Hindlimb muscle (tissue), 1 donor: ENCODE data around the gene HMGB3. TPM values are rescaled to one million over a fixed set of nuclear protein-coding genes. Genes with fewer than 3 reads are reported as not detected.
"Not testable (repeated sequence)": the region's sequence is repeated elsewhere in the genome, so short reads cannot be mapped to it uniquely, and the experiment has no call there.

Source experiments
- DNase-seq: peaks from one replicate; pipeline ENCODE4 v3.0.0-alpha.2; 2013
- polyA plus RNA-seq: library from polyadenylated mRNA; unstranded; fragments of 120-200 nt; gene quantifications from one replicate; pipeline ENCODE4 v1.2.1, GENCODE V29; 2013; ENCODE audit not compliant: insufficient read length

The HMGB3 gene
- polyA plus RNA-seq, 1 donor, result 50.1 TPM

- no peak for DNase-seq
These were observed 5.5 kb upstream of the HMGB3 start for GRCh38 chrX:150977411-150978162.

DNA sequence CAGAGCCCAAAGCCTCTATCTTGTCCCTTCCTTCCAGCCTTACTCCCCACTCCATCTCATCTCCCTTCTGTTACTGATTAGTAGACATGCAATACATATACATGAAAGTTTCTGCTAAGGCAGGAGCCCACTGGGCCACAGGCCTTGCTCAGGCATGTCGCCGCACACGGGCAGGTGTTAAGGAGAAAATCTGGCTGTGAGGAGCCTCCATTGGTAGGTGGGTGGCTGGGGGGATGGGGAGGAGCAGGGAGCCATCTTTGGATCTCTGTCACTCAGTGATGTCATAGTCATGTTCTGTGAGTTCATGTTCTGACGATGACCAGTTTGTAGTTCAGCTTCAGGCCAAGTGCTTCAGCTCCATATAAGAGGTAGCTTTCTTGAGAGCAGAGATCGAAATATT, 2.9 kb upstream of the HMGB3 start:
- DNase-seq, result no peak

DNA sequence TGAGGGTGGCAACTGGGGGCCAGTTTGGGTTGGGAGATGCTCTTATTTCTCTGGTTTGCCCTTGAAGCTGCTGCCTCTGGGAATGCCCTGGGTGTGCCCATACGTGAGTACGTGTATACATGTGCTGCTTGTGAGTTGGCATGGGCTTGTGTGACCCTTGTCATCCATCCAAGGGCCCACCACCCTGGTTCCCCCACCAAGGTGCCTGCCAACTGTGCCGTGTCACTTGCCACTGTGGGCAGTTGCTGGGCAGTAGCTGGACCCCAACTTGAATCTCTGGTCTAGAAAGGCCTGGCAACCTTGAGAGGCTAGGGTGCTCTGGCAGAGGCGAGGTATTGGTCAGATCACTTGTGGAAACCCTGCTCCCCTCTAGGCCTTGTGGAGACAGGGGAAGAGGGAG, 2.4 kb upstream of the HMGB3 start:
- DNase-seq, result no peak

- DNase-seq, result no peak
These were observed 824 bp upstream of the HMGB3 start for GRCh38 chrX:150982235-150982787.

DNA sequence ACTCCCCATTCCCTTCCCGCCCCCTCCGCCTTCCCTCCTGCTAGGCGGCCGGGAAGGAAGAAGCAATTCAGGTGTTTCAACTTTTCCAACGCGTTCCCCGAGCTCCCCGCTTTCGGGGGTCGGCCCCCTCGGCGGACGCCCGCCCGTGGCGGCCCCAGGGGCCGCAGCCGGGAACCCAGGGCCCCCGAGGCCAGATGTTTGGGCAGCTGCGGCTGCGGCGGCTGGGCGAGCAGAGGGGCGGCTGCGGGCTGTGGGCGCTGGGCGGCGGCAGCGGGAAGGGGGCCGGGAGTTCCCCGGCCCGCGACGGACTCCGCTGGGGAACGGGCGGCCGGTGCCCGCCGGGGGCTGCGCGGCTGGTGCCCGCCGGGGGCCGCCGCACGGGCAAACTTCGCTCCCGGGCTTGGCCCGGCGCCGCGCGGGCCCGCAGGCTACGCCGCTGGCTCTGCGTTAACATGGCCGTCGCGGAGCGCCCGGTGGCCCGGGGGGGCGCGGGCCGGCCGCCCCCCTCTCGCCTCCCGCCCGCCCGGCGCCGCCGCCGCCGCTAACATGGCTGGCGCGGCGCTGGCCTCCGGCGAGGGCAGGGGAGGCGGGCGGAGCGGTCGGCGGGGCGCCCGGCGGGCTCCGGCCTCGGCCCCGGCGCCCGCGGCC, 510 bp downstream of the HMGB3 start:
- DNase-seq, result no peak

DNA sequence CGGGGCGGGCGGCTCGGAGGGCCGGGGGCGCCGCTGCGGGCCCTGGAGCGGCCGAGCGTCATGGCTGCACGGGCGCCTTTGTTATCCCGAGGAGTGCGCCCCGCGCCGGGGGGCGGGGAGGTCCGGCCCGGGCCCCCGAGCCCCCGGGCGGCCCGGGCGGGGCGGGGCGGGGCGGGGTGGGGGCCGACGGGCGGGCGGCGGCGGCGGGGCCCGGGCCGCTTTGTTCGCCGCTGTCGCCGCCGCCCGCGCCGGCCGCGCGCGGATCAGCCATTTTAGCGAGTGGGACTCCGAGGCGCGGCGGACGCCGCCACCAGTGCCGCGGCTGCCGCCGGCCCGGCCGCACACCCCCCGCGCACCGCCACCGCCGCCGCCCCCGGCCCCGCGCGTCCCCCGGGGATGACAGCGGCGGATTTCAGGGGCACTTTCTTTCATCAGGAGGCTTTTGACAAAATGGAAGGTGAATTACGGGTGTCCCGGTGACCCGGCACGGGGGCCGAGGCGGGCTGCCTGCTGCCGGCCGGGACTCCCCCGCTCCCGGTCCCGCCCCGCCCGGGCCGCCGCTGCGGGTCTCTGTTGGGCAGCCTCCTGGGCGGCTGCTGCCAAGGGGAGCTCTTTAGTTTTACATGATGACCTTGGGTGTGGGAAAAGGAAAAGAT, 1.2 kb downstream of the HMGB3 start:
- no peak for DNase-seq

DNA sequence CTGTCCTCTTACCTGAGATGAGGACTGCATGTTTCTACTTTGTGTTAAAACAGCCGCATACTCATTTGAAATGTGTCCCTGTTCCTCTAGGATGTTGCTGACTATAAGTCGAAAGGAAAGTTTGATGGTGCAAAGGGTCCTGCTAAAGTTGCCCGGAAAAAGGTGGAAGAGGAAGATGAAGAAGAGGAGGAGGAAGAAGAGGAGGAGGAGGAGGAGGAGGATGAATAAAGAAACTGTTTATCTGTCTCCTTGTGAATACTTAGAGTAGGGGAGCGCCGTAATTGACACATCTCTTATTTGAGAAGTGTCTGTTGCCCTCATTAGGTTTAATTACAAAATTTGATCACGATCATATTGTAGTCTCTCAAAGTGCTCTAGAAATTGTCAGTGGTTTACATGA, 4.6 kb downstream of the HMGB3 start:
- not testable (repeated sequence) for DNase-seq

- DNase-seq, result no peak
These were observed 6.3 kb downstream of the HMGB3 start for GRCh38 chrX:150989420-150989819.

DNA sequence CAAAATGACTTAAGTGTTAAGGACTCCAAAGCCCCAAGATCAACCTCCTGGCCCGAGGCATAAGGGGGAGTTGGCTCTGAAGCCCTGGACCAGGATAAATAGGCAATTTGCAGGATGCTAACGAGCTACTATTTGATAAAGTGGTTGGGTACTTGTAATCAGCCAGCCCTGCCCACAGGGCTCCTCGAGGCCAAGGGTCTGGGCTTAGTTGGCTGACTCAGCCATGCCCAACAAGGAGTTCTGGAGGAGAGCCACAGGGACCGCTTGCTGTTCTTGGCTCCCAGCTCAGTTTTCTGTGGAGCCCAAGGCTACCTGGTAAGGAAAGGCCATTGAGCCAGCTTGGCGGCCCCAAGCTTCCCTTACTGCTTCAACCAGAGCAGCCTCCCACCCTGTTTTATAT, 7.8 kb downstream of the HMGB3 start:
- DNase-seq, result no peak

- no peak for DNase-seq
These were observed 17.8 kb downstream of the HMGB3 start for GRCh38 chrX:151000861-151001331.

DNA sequence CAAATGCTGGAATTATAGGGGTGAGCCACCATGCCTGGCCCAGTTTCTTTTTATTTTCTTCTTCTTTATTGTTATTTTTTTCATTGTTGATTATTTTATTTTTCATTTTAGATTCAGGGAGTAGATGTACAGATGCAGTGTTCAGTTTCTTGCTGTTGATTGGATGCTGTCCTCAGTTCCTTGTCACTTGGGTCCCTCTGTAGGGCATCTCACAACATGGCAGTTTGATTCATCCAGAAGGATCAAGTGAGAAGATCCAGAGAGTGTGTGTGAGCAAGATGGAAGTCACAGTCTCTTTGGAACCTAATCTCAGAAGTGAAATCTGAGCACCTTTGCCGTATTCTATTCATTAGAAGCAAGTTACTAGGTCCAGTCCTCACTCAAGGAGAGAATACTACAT, 20.9 kb downstream of the HMGB3 start:
- no peak for DNase-seq

DNA sequence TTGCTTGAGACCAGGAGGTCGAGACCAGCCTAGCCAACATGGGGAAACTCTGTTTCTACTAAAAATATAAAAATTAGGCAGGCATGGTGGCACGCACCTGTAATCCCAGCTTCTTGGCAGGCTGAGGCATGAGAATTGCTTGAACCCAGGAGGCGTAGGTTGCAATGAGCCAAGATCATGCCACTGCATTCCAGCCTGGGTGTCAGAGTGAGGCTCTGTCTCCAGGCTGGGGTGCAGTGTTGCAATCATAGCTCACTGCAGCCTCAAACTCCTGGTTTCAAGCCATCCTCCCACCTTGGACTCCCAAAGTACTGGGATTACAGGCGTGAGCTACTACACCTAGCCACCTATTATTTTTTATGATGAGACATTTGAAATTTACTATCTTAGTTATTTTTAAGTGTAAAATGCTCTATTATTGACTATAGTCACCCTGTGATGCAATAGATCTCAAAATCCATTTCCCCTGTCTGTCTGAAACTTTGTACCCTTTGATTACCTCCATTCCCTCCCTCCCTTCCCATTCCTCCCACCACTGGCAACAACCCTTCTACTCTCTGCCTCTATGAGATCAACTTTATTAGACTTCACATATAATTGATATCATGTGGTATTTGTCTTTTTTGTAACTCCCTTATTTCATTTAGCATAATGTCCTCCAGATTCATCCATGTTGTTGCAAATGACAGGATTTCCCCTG, 23.4 kb downstream of the HMGB3 start:
- no peak for DNase-seq

DNA sequence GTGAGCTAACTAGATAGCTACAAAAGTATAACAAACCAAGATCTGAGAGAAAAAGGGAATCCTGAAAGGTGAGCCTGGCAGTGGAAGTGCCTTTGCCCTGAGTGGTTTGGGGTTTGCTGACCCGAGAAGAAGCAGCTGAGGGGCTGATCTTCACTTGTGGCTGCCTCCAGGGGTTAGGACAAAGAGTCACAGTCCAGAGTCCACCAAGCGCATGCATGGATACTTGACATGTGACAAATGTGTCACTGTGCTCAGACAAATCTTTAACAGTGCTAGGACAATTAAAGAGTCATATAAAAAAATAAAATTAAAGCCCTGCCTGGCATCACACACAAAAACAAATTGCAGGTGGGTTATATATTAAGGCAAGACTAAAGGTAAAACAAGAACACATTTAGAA, 26.4 kb downstream of the HMGB3 start:
- no peak for DNase-seq

- no peak for DNase-seq
These were observed 30.1 kb downstream of the HMGB3 start for GRCh38 chrX:151013164-151013743.

DNA sequence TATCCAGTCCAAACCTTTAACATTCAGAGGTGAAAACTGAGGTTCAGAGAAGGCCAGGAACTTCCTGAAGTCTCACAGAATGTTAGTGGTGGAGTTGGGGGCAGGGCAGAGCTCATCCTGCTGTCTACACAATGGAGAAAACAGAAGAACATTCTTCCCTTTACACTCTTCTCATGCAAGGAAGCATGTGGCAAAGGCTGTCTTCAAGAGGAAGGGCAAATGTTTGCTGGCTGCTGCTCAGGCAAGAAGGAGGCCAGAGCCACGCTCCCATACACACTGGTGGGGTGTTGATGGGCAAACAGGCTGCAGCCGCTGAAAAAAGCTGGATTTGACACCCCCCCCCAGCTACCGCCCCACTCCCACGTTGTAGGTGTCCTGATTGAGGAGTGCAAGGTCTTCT, 32.5 kb downstream of the HMGB3 start:
- no peak for DNase-seq

- no peak for DNase-seq
These were observed 36.7 kb downstream of the HMGB3 start for GRCh38 chrX:151019856-151020255.

- no peak for DNase-seq
These were observed 47.7 kb downstream of the HMGB3 start for GRCh38 chrX:151030845-151031244.

DNA sequence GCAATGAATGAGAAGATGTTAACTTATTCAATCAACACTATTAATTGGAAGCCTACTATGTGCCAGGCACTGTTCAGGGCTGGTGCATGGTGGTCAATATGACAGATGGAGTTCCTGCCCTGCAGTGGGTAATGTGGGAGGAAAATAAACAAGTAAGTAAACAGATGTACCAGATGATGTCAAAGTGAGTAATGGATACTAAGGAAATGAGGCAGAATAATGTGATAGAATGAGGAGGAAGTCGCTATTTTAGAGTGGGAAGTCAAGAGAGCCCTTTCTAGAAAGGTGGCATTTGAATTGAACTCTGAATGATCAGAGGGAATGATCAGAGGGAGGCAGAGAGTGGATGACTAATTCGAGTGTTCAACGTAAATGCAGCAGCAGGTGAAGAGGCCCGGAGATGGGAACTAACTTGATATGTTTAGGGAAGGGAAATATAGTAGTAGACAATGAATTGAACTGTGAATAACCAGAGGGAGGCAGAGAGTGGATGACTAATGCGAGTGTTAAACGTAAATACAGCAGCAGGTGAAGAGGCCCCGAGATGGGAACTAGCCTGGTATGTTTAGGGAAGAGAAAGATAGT, 48.3 kb downstream of the HMGB3 start:
- no peak for DNase-seq

DNA sequence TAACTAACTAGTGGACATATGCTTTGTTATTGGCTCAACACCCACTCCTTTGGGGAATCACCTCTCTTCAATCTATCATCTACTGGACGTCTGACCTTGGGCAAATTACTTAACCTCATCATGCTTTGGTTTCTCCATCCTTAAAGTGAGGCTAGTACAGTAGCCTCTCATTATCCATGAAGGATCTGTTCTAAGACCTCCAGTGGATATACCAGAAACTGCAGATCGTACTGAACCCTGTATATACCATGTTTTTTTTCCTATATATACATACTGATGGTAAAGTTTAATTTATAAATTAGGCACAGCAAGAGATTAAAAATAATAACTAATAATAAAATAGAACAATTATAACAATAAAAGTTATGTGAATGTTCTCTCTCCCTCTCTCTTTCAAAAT, 56.2 kb downstream of the HMGB3 start:
- DNase-seq, result no peak
